Adrenal gland (tissue), 19 donors: Measurements from ENCODE around the gene KHK. TPM values are rescaled to one million over a fixed set of nuclear protein-coding genes. Genes with fewer than 3 reads are reported as not detected.

ENCODE experiments used
- DNase-seq, 7 donors: peaks; one replicate each; pipeline ENCODE4 v3.0.0-alpha.2; 2019 to 2020
- H3K27ac ChIP-seq, 5 donors: fragments of 200-600 bp; sonication (generic) in 4 of 5; 1 replicate in 3 of 5; 2 replicates in 2 of 5; pipeline versions ENCODE4 v1.5.1 to v1.8.0; 2016 to 2020; ENCODE audit warnings: mild to moderate bottlenecking in 1 of 5
- H3K27me3 ChIP-seq: fragments of 200-600 bp; 2 replicates; pipeline ENCODE4 v1.8.0; 2021
- H3K36me3 ChIP-seq, 2 donors: fragments of 200-600 bp; replicated peaks in 1 of 2; 1 replicate in 1 of 2; 2 replicates in 1 of 2; pipeline versions ENCODE4 v1.5.1 to v1.8.0; 2018 to 2022
- H3K4me1 ChIP-seq, 2 donors: fragments of 200-600 bp; replicated peaks in 1 of 2; 1 replicate in 1 of 2; 2 replicates in 1 of 2; pipeline versions ENCODE4 v1.5.1 to v1.8.0; 2018 to 2021
- H3K4me3 ChIP-seq, 4 donors: fragments of 200-600 bp; sonication (generic) in 3 of 4; one replicate each; pipeline ENCODE4 v1.5.1; 2016 to 2018
- H3K9me3 ChIP-seq, 3 donors: fragments of 200-600 bp; sonication (generic) in 1 of 3; replicated peaks in 1 of 3; 1 replicate in 2 of 3; 2 replicates in 1 of 3; pipeline versions ENCODE4 v1.5.1 to v1.8.0; 2016 to 2021
- CTCF ChIP-seq, 6 experiments: fragments of 450-650 bp in 4 of 6; fragments of 200-600 bp in 2 of 6; sonication (generic) in 1 of 6; IDR thresholded peaks; 1 replicate in 5 of 6; 2 replicates in 1 of 6; pipeline versions ENCODE4 v1.5.1 to v1.8.0; 2016 to 2021; ENCODE audit warnings: antibody characterized with exemption in 6 of 6, mild to moderate bottlenecking in 2 of 6, moderate library complexity in 1 of 6
- POLR2A ChIP-seq, 2 donors: fragments of 450-650 bp; IDR thresholded peaks; one replicate each; pipeline ENCODE4 v1.6.1; 2017; ENCODE audit warnings: antibody characterized with exemption in 2 of 2, mild to moderate bottlenecking in 2 of 2, moderate library complexity in 1 of 2
- WGBS, 4 donors: extraction: QIAGEN DNeasy Blood & Tissue Kit in 2 of 4; methylation state at CpG; one replicate each; pipeline versions ENCODE4 v1.1.5 to v1.1.7; 2013 to 2017; 5-methylcytosine and 5-hydroxymethylcytosine counted together
- intact Hi-C, 2 donors: fragments of 100-400 bp; cut with DNase I; formaldehyde crosslinking; loops; one replicate each; pipeline versions ENCODE4 v1.14.1 to v1.15.0; 2022 to 2023
- long read RNA-seq, 10 donors: library from polyadenylated mRNA in 3 of 10; unstranded in 2 of 10; stranded (forward) in 1 of 10; transcript quantifications; one replicate each; pipeline ENCODE4 v2.0.0 and lab custom pipeline, GENCODE V29; 2021 to 2026
- polyA plus RNA-seq, 3 donors: library from polyadenylated mRNA; stranded (reverse); fragments of 200-250 nt in 2 of 3; fragments of 350-450 nt in 1 of 3; fragmentation: Illumina TruSeq in 1 of 3; extraction: RNeasy Lipid Tissue Mini Kit (QIAGEN cat#74804) in 1 of 3; gene quantifications; one replicate each; pipeline ENCODE4 v1.2.3, GENCODE V29; 2013 to 2014
- total RNA-seq, 9 donors: library from RNA; depleted of rRNA in 4 of 9; stranded (reverse); fragments of >200 nt in 4 of 9; fragments of 120-200 nt in 1 of 9; fragmentation: NEBNext Ultra II Directional in 1 of 9; extraction: Animal tissue kit (Norgen Biotek cat#: 25700) in 1 of 9; gene quantifications; one replicate each; pipeline versions ENCODE4 v1.1.0 to v1.2.4, GENCODE V29; 2013 to 2023
- donor health status: healthy with polysubstance abuse.
- donor health status: Bipolar disorder and iron deficiency.
- donor health status: DM: yes; HTN: yes; CAD: no.
- donor health status: DM: no; HTN: no; CAD: no.
- donor health status: DM: no; HTN: no; CAD: no.
- donor health status: DM: yes; HTN: yes; CAD: no.

KHK gene
- total RNA-seq (10 to 100 TPM in 4 of 9 donors, 1 to 10 TPM in 5; 4.0 to 14.4 (median 9.0) TPM), polyA plus RNA-seq (1 to 10 TPM; 3.3 to 6.7 (median 4.9) TPM)
- long read RNA-seq, donor 1, partial matches to known transcripts = 0 of 1 reads
- long read RNA-seq, donor 1, other reads (novel, unspliced or antisense) = 0 of 1 reads
- long read RNA-seq, donor 2, partial matches to known transcripts = 0 of 1 reads
- long read RNA-seq, donor 2, other reads (novel, unspliced or antisense) = 0 of 1 reads
- long read RNA-seq, donor 3, partial matches to known transcripts = 0 of 2 reads
- long read RNA-seq, donor 3, other reads (novel, unspliced or antisense) = 0 of 2 reads
- long read RNA-seq, donor 4, transcript KHK-202 (8 exons, 2,411 nt) = major isoform, 10 of 13 reads
- long read RNA-seq, donor 4, partial matches to known transcripts = 0 of 13 reads
- long read RNA-seq, donor 4, other reads (novel, unspliced or antisense) = 2 of 13 reads
- long read RNA-seq, donor 5, transcript KHK-202 (8 exons, 2,411 nt) = major isoform, 39 of 60 reads
- long read RNA-seq, donor 5, partial matches to known transcripts = 0 of 60 reads
- long read RNA-seq, donor 5, other reads (novel, unspliced or antisense) = 20 of 60 reads
- long read RNA-seq, donor 6, transcript KHK-202 (8 exons, 2,411 nt) = major isoform, 8 of 12 reads
- long read RNA-seq, donor 6, partial matches to known transcripts = 2 of 12 reads
- long read RNA-seq, donor 6, other reads (novel, unspliced or antisense) = 2 of 12 reads
- long read RNA-seq, donor 7, partial matches to known transcripts = 0 of 1 reads
- long read RNA-seq, donor 7, other reads (novel, unspliced or antisense) = 0 of 1 reads
- long read RNA-seq, donor 8, partial matches to known transcripts = 0 of 3 reads
- long read RNA-seq, donor 8, other reads (novel, unspliced or antisense) = 0 of 3 reads
- long read RNA-seq, donor 9, partial matches to known transcripts = 0 of 2 reads
- long read RNA-seq, donor 9, other reads (novel, unspliced or antisense) = 0 of 2 reads
- long read RNA-seq, donor 10, partial matches to known transcripts = 0 of 1 reads
- long read RNA-seq, donor 10, other reads (novel, unspliced or antisense) = 0 of 1 reads

- DNase-seq = peak in 6 of 7 donors; percentile 49 to 80 (median 64)
- no peak for TF ChIP-seq CTCF (IDR thresholded peaks at IDR 0.05)
- Histone ChIP-seq H3K27ac (peak within 1 kb of the TSS; percentile 57 to 94 (median 92)), H3K36me3 (peaks cover 0 to 5% of the 10 kb centered on the region in 2 donors), H3K4me1 (peaks cover 12 to 28% of the 10 kb centered on the region in 2 donors), H3K27me3 (no peaks in the 10 kb centered on the region), H3K9me3 (no peaks in the 10 kb centered on the region), H3K4me3 (peak within 1 kb of the TSS in 3 of 4 donors; percentile 23 to 62 (median 39))
- 12 to 28% (median 18%) methylated on average over 17 to 54 of the region's 54 CpGs for WGBS, 4 donors
- intact Hi-C loops = loop anchor here (10.0 kb wide), 2 partner anchors 52 to 122 kb away; partner anchors contain the start of gene TMEM214 (in 1 of the 2)
These were observed at the start of gene KHK for GRCh38 chr2:27086724-27087593. Gene KHK, plus strand, starts transcription at chr2:27086772. Its CDS starts 488 bp downstream, at chr2:27087260.

- TF ChIP-seq CTCF (IDR thresholded peaks at IDR 0.05) (no peak), POLR2A (IDR thresholded peaks at IDR 0.05) (no peak)
- Histone ChIP-seq H3K27ac (no peak overlapping the region), H3K9me3 (no peaks in the 10 kb centered on the region), H3K36me3 (peaks cover 0 to 70% of the 10 kb centered on the region in 2 donors), H3K4me1 (peaks cover 15 to 30% of the 10 kb centered on the region in 2 donors), H3K27me3 (no peaks in the 10 kb centered on the region), H3K4me3 (no peak overlapping the region)
- no peak for DNase-seq
- intact Hi-C loops = loop anchor here in 1 of 2 donors (10.0 kb wide), 1 partner anchor 47 kb away; the partner anchor contains the start of gene KHK
- 90 to 100% (median 91%) methylated on average over 1 to 6 of the region's 6 CpGs for WGBS, 4 donors
These were observed 48.6 kb upstream of the KHK start for GRCh38 chr2:27038012-27038411.

- no peak for TF ChIP-seq CTCF (IDR thresholded peaks at IDR 0.05)
- TF ChIP-seq POLR2A (IDR thresholded peaks at IDR 0.05) = no peak
- WGBS, 4 donors = 88 to 93% (median 91%) methylated on average over 11 to 17 of the region's 17 CpGs
- no peak for DNase-seq
- Histone ChIP-seq H3K36me3 (peaks cover 0 to 70% of the 10 kb centered on the region in 2 donors), H3K4me1 (peaks cover 11 to 26% of the 10 kb centered on the region in 2 donors), H3K4me3 (no peak overlapping the region), H3K27ac (no peak overlapping the region), H3K27me3 (no peaks in the 10 kb centered on the region), H3K9me3 (no peaks in the 10 kb centered on the region)
- intact Hi-C loops = loop anchor here in 1 of 2 donors (10.0 kb wide), 1 partner anchor 46 kb away; the partner anchor contains the start of gene KHK
These were observed 47.8 kb upstream of the KHK start for GRCh38 chr2:27038631-27039339.
